Stimulated activated naive B cell treated with anti-CD40 and anti-IgM and Interleukin-4, amounts not matched to agents 10 μg/mL and 1 μg/mL and 100 μg/mL, for 72 hours (primary cell): ENCODE measurements around the gene LUZP1.
A peak's percentile ranks its signal among the peaks of the same experiment; 100 is the strongest.
"Not testable (repeated sequence)": the region's sequence is repeated elsewhere in the genome, so short reads cannot be mapped to it uniquely, and the experiment has no call there.

Experiments used
- ATAC-seq, 2 donors: fragments of 150-1000 bp; cut with Tn5 transposase; replicated peaks; 2 replicates each; pipeline ENCODE4 v1.10.0; 2021; ENCODE audit warnings: moderate library complexity in 1 of 2
- DNase-seq: peaks from one replicate; pipeline ENCODE4 v3.0.0; 2021
- H3K27ac Mint-ChIP-seq: one replicate; pipeline ENCODE4 v1.8.0; 2022; ENCODE audit warnings: mild to moderate bottlenecking, mixed read lengths
- H3K27me3 Mint-ChIP-seq, 2 donors: one replicate each; pipeline ENCODE4 v1.8.0; 2022; ENCODE audit warnings: mixed read lengths in 2 of 2
- H3K36me3 Mint-ChIP-seq, 2 donors: one replicate each; pipeline ENCODE4 v1.8.0; 2022; ENCODE audit warnings: mixed read lengths in 2 of 2, mild to moderate bottlenecking in 1 of 2
- H3K4me1 Mint-ChIP-seq, 2 donors: one replicate each; pipeline ENCODE4 v1.8.0; 2022; ENCODE audit warnings: mixed read lengths in 2 of 2, mild to moderate bottlenecking in 1 of 2
- H3K4me3 Mint-ChIP-seq, 2 donors: one replicate each; pipeline ENCODE4 v1.8.0; 2022; ENCODE audit warnings: mild to moderate bottlenecking in 2 of 2, mixed read lengths in 2 of 2, moderate library complexity in 1 of 2
- H3K9me3 Mint-ChIP-seq, 2 donors: one replicate each; pipeline ENCODE4 v1.8.0; 2022; ENCODE audit warnings: mixed read lengths in 2 of 2, mild to moderate bottlenecking in 1 of 2

Gene LUZP1

GRCh38 chr1:23198373-23198772 is 29.7 kb upstream of the LUZP1 start:
- H3K4me3 Mint-ChIP-seq: no peak overlapping the region
- H3K27ac Mint-ChIP-seq: no peak overlapping the region
- H3K27me3 Mint-ChIP-seq: peaks cover 9 to 12% of the 10 kb centered on the region in 2 donors
- ATAC-seq (no peak), DNase-seq (no peak)
- peaks cover 0 to 3% of the 10 kb centered on the region in 2 donors for H3K9me3 Mint-ChIP-seq
- no peaks in the 10 kb centered on the region for H3K36me3 Mint-ChIP-seq
- H3K4me1 Mint-ChIP-seq: peaks cover 0 to 10% of the 10 kb centered on the region in 2 donors

GRCh38 chr1:23196627-23197328 is 28.1 kb upstream of the LUZP1 start:
- Mint-ChIP-seq H3K36me3 (no peaks in the 10 kb centered on the region), H3K27me3 (peaks cover 20 to 25% of the 10 kb centered on the region in 2 donors), H3K27ac (no peak overlapping the region), H3K4me3 (no peak overlapping the region), H3K9me3 (peaks cover 0 to 3% of the 10 kb centered on the region in 2 donors), H3K4me1 (peaks cover 0 to 2% of the 10 kb centered on the region in 2 donors)
- DNase-seq (no peak), ATAC-seq (no peak)

- ATAC-seq (no peak), DNase-seq (no peak)
- peaks cover 24 to 34% of the 10 kb centered on the region in 2 donors for H3K27me3 Mint-ChIP-seq
- H3K27ac Mint-ChIP-seq: no peak overlapping the region
- no peaks in the 10 kb centered on the region for H3K9me3 Mint-ChIP-seq
- H3K4me1 Mint-ChIP-seq: no peaks in the 10 kb centered on the region
- H3K4me3 Mint-ChIP-seq: no peak overlapping the region
- no peaks in the 10 kb centered on the region for H3K36me3 Mint-ChIP-seq
These were observed 25.7 kb upstream of the LUZP1 start for GRCh38 chr1:23194119-23194984.

GRCh38 chr1:23193391-23194118 is 24.9 kb upstream of the LUZP1 start:
- Mint-ChIP-seq H3K9me3 (no peaks in the 10 kb centered on the region), H3K27me3 (peaks cover 23 to 32% of the 10 kb centered on the region in 2 donors), H3K4me1 (no peaks in the 10 kb centered on the region), H3K36me3 (no peaks in the 10 kb centered on the region), H3K27ac (no peak overlapping the region), H3K4me3 (no peak overlapping the region)
- ATAC-seq: no peak
- no peak for DNase-seq

GRCh38 chr1:23191199-23191598 is 22.5 kb upstream of the LUZP1 start:
- Mint-ChIP-seq H3K4me1 (no peaks in the 10 kb centered on the region), H3K9me3 (no peaks in the 10 kb centered on the region)
- DNase-seq: no peak

GRCh38 chr1:23188936-23189452 is 20.3 kb upstream of the LUZP1 start:
- H3K4me1 Mint-ChIP-seq, ATAC-seq, H3K27ac Mint-ChIP-seq, H3K9me3 Mint-ChIP-seq, H3K4me3 Mint-ChIP-seq, DNase-seq, H3K36me3 Mint-ChIP-seq: not testable (repeated sequence)
- peaks cover 20 to 29% of the 10 kb centered on the region in 2 donors for H3K27me3 Mint-ChIP-seq

More at GRCh38 chr1:23191199-23191598, 22.5 kb upstream of the LUZP1 start:
- H3K4me3 Mint-ChIP-seq: no peak overlapping the region
- peaks cover 20 to 29% of the 10 kb centered on the region in 2 donors for H3K27me3 Mint-ChIP-seq
- ATAC-seq: no peak
- no peaks in the 10 kb centered on the region for H3K36me3 Mint-ChIP-seq
- no peak overlapping the region for H3K27ac Mint-ChIP-seq

- Mint-ChIP-seq H3K36me3 (no peaks in the 10 kb centered on the region), H3K9me3 (no peaks in the 10 kb centered on the region), H3K27me3 (peaks cover 16 to 23% of the 10 kb centered on the region in 2 donors), H3K27ac (no peak overlapping the region), H3K4me1 (peaks cover 0 to 3% of the 10 kb centered on the region in 2 donors), H3K4me3 (no peak overlapping the region)
- no peak for ATAC-seq
- DNase-seq: no peak
These were observed 19.8 kb upstream of the LUZP1 start for GRCh38 chr1:23188434-23188884.

- DNase-seq (no peak), ATAC-seq (no peak)
- Mint-ChIP-seq H3K9me3 (no peaks in the 10 kb centered on the region), H3K4me1 (peaks cover 0 to 3% of the 10 kb centered on the region in 2 donors), H3K27me3 (peaks cover 9 to 16% of the 10 kb centered on the region in 2 donors), H3K27ac (no peak overlapping the region), H3K36me3 (no peaks in the 10 kb centered on the region), H3K4me3 (no peak overlapping the region)
These were observed 19.0 kb upstream of the LUZP1 start for GRCh38 chr1:23187637-23188036.

- no peak for ATAC-seq
- Mint-ChIP-seq H3K27ac (no peak overlapping the region), H3K36me3 (no peaks in the 10 kb centered on the region), H3K27me3 (peaks cover 3 to 6% of the 10 kb centered on the region in 2 donors), H3K9me3 (no peaks in the 10 kb centered on the region), H3K4me3 (no peak overlapping the region), H3K4me1 (peaks cover 0 to 3% of the 10 kb centered on the region in 2 donors)
- DNase-seq: no peak
These were observed 16.7 kb upstream of the LUZP1 start for GRCh38 chr1:23185381-23185780.

GRCh38 chr1:23184212-23184934 is 15.7 kb upstream of the LUZP1 start:
- peaks cover 0 to 3% of the 10 kb centered on the region in 2 donors for H3K27me3 Mint-ChIP-seq
- DNase-seq: no peak
- H3K4me1 Mint-ChIP-seq: peaks cover under 1 to 3% of the 10 kb centered on the region in 2 donors
- no peaks in the 10 kb centered on the region for H3K9me3 Mint-ChIP-seq
- ATAC-seq: peak; percentile 41
- H3K4me3 Mint-ChIP-seq: peak overlapping the region; percentile 70 to 77
- H3K36me3 Mint-ChIP-seq: no peaks in the 10 kb centered on the region
- no peak overlapping the region for H3K27ac Mint-ChIP-seq

GRCh38 chr1:23179862-23180261 is 11.2 kb upstream of the LUZP1 start:
- Mint-ChIP-seq H3K27ac (no peak overlapping the region), H3K4me1 (peaks cover 13 to 27% of the 10 kb centered on the region in 2 donors), H3K9me3 (no peaks in the 10 kb centered on the region), H3K27me3 (peaks cover 0 to 3% of the 10 kb centered on the region in 2 donors), H3K36me3 (no peaks in the 10 kb centered on the region), H3K4me3 (no peak overlapping the region)
- ATAC-seq (no peak), DNase-seq (no peak)

GRCh38 chr1:23178950-23179349 is 10.3 kb upstream of the LUZP1 start:
- H3K9me3 Mint-ChIP-seq: peaks cover 0 to 2% of the 10 kb centered on the region in 2 donors

GRCh38 chr1:23178414-23178813 is 9.8 kb upstream of the LUZP1 start:
- peak overlapping the region; percentile 82 to 86 for H3K4me3 Mint-ChIP-seq
- H3K27ac Mint-ChIP-seq: peak overlapping the region; percentile 20
- peaks cover 12 to 35% of the 10 kb centered on the region in 2 donors for H3K4me1 Mint-ChIP-seq
- ATAC-seq: no peak
- no peak for DNase-seq
- H3K36me3 Mint-ChIP-seq: no peaks in the 10 kb centered on the region
- H3K27me3 Mint-ChIP-seq: peaks cover 0 to 3% of the 10 kb centered on the region in 2 donors
- peaks cover 0 to 2% of the 10 kb centered on the region in 2 donors for H3K9me3 Mint-ChIP-seq

More at GRCh38 chr1:23178950-23179349, 10.3 kb upstream of the LUZP1 start:
- Mint-ChIP-seq H3K4me1 (peaks cover 12 to 35% of the 10 kb centered on the region in 2 donors), H3K4me3 (no peak overlapping the region), H3K27me3 (peaks cover 0 to 3% of the 10 kb centered on the region in 2 donors), H3K27ac (no peak overlapping the region), H3K36me3 (no peaks in the 10 kb centered on the region)
- DNase-seq: no peak
- ATAC-seq: peak; percentile 35 to 40
